ENCODE measurements around the gene GLTPD2. TPM values are rescaled to one million over a fixed set of nuclear protein-coding genes. Genes with fewer than 3 reads are reported as not detected.

The GLTPD2 gene
- total RNA-seq, 2 donors from 2014 or later, result 0.88 to 1.6 TPM

DNA sequence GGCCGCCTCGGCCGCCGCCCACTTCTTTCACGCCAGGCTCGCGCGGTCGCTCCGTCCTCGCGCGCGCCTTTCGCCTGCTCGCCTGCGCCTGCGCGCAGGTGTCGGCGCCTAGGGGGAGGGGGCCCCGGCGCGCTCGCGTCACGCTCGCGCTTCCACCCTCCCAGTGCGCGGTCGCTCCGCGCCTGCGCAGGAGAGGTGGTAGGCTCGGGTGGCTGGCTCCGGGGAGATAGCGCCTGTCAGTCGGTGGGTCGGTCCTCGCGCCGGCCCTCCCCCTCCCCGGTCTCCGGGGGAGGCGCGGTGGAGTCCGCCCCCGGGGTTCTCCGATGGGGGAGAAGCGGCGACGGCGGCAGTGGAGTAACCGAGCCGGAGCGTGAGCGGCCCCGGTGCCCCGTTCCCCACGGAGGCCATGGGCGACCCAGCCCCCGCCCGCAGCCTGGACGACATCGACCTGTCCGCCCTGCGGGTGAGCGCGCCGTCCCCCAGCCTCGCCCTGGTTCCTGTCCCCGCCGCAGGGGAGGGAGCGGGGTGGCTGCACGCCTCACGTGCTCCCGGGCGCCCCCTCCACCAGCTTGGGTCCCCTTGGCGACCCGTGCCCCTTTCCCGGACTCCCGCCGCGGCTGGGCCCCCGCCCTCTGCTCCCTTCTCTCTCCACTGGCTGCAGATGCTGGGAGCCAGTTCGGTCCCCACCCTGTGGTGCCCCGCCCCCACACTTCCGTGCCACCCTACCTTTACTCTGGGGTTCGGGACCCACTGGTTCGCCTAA is 44.6 kb downstream of the GLTPD2 start, which contains the start of gene MINK1:
TSS of gene MINK1 (plus strand) at position 163 of the 763 bp plus-strand sequence. CDS start at position 407, 244 bp downstream.
- H3K27me3 ChIP-seq (ENCODE audit: control insufficient read depth, insufficient read depth, low read length, poor library complexity, severe bottlenecking), result no peaks in the 10 kb centered on the region
- Mint-ChIP-seq H3K4me3 (peak within 1 kb of the TSS; percentile 83), H3K27ac (peak within 1 kb of the TSS; percentile 93), H3K36me3 (ENCODE audit: low read depth) (no peaks in the 10 kb centered on the region), H3K4me1 (peaks cover 31% of the 10 kb centered on the region), H3K9me3 (no peaks in the 10 kb centered on the region), H3K27me3 (ENCODE audit: insufficient read depth) (no peaks in the 10 kb centered on the region)
- 0% methylated on average over 13 to 91 of the region's 91 CpGs for WGBS, 2 experiments (ENCODE audit: insufficient coverage in 1 of 2, insufficient read length in 1 of 2)
- peak within 1 kb of the TSS; percentile 69 for H3K9ac ChIP-seq (ENCODE audit: extremely low read depth, low read length, poor library complexity, severe bottlenecking)
- DNase-seq, result peak; percentile 96
- H3K36me3 ChIP-seq (ENCODE audit: control insufficient read depth, insufficient read depth, low read length), result no peaks in the 10 kb centered on the region
- H3K4me3 ChIP-seq (ENCODE audit: low read length), result peak within 1 kb of the TSS; percentile 91
- TF ChIP-seq, protein P1, sequence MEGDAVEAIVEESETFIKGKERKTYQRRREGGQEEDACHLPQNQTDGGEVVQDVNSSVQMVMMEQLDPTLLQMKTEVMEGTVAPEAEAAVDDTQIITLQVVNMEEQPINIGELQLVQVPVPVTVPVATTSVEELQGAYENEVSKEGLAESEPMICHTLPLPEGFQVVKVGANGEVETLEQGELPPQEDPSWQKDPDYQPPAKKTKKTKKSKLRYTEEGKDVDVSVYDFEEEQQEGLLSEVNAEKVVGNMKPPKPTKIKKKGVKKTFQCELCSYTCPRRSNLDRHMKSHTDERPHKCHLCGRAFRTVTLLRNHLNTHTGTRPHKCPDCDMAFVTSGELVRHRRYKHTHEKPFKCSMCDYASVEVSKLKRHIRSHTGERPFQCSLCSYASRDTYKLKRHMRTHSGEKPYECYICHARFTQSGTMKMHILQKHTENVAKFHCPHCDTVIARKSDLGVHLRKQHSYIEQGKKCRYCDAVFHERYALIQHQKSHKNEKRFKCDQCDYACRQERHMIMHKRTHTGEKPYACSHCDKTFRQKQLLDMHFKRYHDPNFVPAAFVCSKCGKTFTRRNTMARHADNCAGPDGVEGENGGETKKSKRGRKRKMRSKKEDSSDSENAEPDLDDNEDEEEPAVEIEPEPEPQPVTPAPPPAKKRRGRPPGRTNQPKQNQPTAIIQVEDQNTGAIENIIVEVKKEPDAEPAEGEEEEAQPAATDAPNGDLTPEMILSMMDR (conservative IDR thresholded peaks at IDR 0.05), result no peak
- peaks cover 12% of the 10 kb centered on the region for H3K4me1 ChIP-seq (ENCODE audit: control insufficient read depth, insufficient read depth, low read length)
- no peaks in the 10 kb centered on the region for H3K9me3 ChIP-seq (ENCODE audit: control insufficient read depth, low read length)
- H3K27ac ChIP-seq (ENCODE audit: low read depth, low read length), result peak within 1 kb of the TSS; percentile 76

DNA sequence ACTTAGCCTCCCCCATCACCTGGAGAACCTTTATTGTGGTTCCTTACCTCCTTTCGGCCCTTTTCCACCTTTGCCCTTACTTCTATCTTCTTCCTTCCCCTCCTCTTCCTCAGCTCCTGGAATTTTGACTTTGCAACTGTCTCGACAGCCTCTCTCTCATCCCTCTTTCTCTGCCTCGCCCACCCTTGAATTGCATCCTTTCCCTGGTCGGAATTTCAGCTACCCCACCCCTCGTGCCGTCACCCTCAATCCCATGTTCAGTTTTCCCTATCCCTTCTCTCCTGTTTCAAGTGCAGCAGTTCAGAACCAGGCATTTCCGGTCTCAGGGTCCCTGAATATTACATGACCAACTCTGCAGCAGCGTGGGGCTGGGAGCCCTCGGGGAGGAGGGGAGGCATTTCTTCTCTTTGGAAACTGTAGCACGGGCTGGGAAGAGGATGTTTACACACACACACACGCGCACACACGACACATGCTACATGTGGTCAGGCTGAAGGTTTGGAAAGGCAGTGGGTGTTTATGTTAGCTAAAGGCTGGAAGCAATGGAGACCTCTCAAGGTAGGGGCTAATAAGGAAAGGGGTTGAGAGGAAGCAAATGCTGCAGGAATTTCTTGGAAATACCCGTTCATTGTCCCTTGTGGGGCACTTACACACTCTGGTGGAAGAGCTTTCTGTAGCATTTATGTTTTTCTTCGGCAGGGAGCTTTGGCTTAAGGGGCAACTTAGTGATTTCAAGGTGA is 45.3 kb downstream of the GLTPD2 start:
- WGBS, 2 experiments (ENCODE audit: insufficient coverage in 1 of 2, insufficient read length in 1 of 2), result 17 to 22% methylated on average over 8 to 15 of the region's 15 CpGs
- DNase-seq, result peak; percentile 71
- Histone ChIP-seq H3K27me3 (ENCODE audit: control insufficient read depth, insufficient read depth, low read length, poor library complexity, severe bottlenecking) (no peaks in the 10 kb centered on the region), H3K36me3 (ENCODE audit: control insufficient read depth, insufficient read depth, low read length) (no peaks in the 10 kb centered on the region), H3K9ac (ENCODE audit: extremely low read depth, low read length, poor library complexity, severe bottlenecking) (peak overlapping the region; percentile 31), H3K27ac (ENCODE audit: low read depth, low read length) (no peak overlapping the region), H3K4me3 (ENCODE audit: low read length) (peak overlapping the region; percentile 91), H3K4me1 (ENCODE audit: control insufficient read depth, insufficient read depth, low read length) (peaks cover 16% of the 10 kb centered on the region), H3K9me3 (ENCODE audit: control insufficient read depth, low read length) (no peaks in the 10 kb centered on the region)
- Mint-ChIP-seq H3K4me3 (peak overlapping the region; percentile 83), H3K27ac (peak overlapping the region; percentile 82), H3K27me3 (ENCODE audit: insufficient read depth) (no peaks in the 10 kb centered on the region), H3K9me3 (no peaks in the 10 kb centered on the region), H3K36me3 (ENCODE audit: low read depth) (no peaks in the 10 kb centered on the region), H3K4me1 (peaks cover 36% of the 10 kb centered on the region)
- TF ChIP-seq, protein P1 (conservative IDR thresholded peaks at IDR 0.05), result no peak

DNA sequence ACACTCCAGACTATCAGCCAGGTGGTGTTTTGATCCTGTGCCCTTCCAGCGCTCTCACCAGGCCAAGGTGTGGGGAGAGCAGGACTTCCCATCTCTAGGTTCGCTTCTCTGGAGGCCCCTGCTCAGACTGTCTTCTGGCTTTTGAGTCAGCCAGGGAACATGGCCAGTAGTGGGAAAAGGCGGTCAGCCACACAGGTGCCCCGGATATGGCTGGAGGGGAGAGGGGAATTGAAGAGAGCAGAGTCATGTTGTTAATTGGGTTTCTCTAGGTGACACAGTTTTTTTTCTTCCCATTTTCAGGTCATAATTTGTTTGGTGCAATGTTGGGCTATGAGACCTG is 45.9 kb downstream of the GLTPD2 start:
- Mint-ChIP-seq H3K36me3 (ENCODE audit: low read depth) (no peaks in the 10 kb centered on the region), H3K27ac (peak overlapping the region; percentile 16), H3K4me1 (peaks cover 41% of the 10 kb centered on the region), H3K4me3 (peak overlapping the region; percentile 83), H3K9me3 (no peaks in the 10 kb centered on the region), H3K27me3 (ENCODE audit: insufficient read depth) (no peaks in the 10 kb centered on the region)
- WGBS, 2 experiments (ENCODE audit: insufficient coverage in 1 of 2, insufficient read length in 1 of 2), result 75 to 84% methylated on average over 2 to 4 of the region's 4 CpGs
- TF ChIP-seq, protein P1 (conservative IDR thresholded peaks at IDR 0.05), result no peak
- DNase-seq, result no peak
- H3K36me3 ChIP-seq (ENCODE audit: control insufficient read depth, insufficient read depth, low read length), result no peaks in the 10 kb centered on the region
- peaks cover 16% of the 10 kb centered on the region for H3K4me1 ChIP-seq (ENCODE audit: control insufficient read depth, insufficient read depth, low read length)
- no peaks in the 10 kb centered on the region for H3K27me3 ChIP-seq (ENCODE audit: control insufficient read depth, insufficient read depth, low read length, poor library complexity, severe bottlenecking)
- H3K9ac ChIP-seq (ENCODE audit: extremely low read depth, low read length, poor library complexity, severe bottlenecking), result no peak overlapping the region
- no peaks in the 10 kb centered on the region for H3K9me3 ChIP-seq (ENCODE audit: control insufficient read depth, low read length)
- no peak overlapping the region for H3K27ac ChIP-seq (ENCODE audit: low read depth, low read length)
- peak overlapping the region; percentile 91 for H3K4me3 ChIP-seq (ENCODE audit: low read length)

All from endodermal cell (in vitro differentiated cells).